GM19193 (cell line): ENCODE data around the gene CPAMD8.

ENCODE experiments used
- POLR2A ChIP-seq: IDR thresholded peaks from 4 replicates; pipeline ENCODE4 v1.6.1; 2011; ENCODE audit not compliant: insufficient read depth, insufficient read length; ENCODE audit errors: extremely low read depth

CPAMD8 gene

GRCh38 chr19:16868423-16869130 lies 158.0 kb downstream of the CPAMD8 start:
- TF ChIP-seq POLR2A = no peak

GRCh38 chr19:16867211-16867610 lies 159.4 kb downstream of the CPAMD8 start:
- no peak for TF ChIP-seq POLR2A

- TF ChIP-seq POLR2A = no peak
These were observed 163.7 kb downstream of the CPAMD8 start for GRCh38 chr19:16862826-16863415.

DNA sequence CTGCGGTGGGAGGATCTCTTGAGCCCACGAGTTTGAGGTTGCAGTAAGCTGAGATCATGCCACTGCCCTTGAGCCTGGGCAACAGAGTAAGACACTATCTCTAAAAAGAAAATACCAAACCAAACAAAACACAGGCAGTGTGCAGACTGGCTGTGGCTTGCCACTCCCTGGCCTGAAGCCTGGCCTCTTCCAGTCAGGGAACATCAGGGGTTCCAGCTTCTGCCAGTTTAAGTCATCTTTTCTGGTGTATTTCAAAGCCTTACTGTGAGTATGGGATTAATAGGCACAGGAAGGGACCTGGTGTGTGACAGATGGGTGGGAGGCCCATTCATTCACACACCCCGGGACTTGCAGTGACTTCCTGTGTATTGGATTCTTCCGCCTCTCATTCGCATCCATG lies 164.8 kb downstream of the CPAMD8 start:
- TF ChIP-seq POLR2A = no peak

GRCh38 chr19:16861011-16861410 lies 165.6 kb downstream of the CPAMD8 start:
- TF ChIP-seq POLR2A = no peak

- TF ChIP-seq POLR2A = no peak
These were observed 166.5 kb downstream of the CPAMD8 start for GRCh38 chr19:16860118-16860517.

DNA sequence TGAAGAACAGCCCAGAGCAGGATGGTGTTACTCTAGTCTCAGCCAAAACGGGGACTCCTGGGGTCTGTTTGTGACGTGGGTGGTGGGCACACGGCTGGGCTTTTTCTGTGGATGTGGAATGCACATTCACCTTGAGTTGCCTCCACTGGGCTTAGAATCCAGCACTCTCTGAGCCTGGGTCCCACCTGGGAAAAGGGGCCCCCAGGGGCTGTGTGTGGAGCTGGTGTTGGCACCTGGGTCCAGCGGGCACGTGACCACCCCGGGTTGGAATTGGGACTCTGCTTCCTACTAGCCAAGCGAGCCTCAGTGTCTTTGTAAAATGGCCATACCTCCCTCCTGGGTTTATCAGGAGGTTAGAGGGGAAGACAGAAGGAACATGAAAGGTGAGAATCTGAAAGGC lies 167.0 kb downstream of the CPAMD8 start:
- TF ChIP-seq POLR2A = no peak

- TF ChIP-seq POLR2A = no peak
These were observed 170.5 kb downstream of the CPAMD8 start for GRCh38 chr19:16856091-16856490.

GRCh38 chr19:16853066-16853465 lies 173.5 kb downstream of the CPAMD8 start:
- no peak for TF ChIP-seq POLR2A

GRCh38 chr19:16851031-16851712 lies 175.4 kb downstream of the CPAMD8 start:
- no peak for TF ChIP-seq POLR2A

DNA sequence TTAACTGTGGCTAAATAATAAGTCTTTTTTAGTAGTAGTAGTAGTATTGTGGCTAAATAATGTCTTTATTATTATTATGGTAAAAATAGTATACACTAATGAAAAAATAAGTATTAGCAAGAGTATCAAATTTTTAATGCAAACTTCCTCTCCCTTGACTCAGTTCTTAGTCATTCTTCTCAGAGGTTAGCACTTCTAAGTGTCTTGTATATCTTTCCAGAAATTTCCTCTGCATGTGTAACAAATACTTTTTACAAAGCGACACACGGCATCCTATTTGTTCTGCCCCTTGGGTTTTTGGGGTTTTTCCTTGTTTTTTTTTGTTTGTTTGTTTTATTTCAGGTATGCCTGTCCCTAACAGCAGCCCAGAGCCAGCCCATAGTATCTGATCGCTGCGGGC lies 176.5 kb downstream of the CPAMD8 start:
- TF ChIP-seq POLR2A = no peak

DNA sequence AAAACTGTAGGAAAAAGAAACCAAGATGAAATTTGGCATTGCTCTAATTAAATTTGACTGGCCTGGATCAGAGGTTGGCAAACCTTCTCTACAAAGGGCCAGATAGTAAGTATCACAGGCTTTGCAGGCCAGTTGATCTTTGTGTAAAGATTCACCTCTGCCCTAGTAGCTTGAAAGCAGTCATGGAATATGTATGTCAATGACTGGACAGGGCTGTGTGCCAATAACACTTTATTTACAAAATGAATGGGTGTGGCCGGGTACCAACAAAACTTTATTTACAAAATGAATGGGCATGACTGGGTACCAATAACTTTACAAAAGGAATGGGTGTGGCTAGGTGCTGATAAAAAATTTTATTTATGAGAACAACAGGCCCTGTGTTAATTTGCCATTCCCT lies 177.4 kb downstream of the CPAMD8 start:
- no peak for TF ChIP-seq POLR2A

DNA sequence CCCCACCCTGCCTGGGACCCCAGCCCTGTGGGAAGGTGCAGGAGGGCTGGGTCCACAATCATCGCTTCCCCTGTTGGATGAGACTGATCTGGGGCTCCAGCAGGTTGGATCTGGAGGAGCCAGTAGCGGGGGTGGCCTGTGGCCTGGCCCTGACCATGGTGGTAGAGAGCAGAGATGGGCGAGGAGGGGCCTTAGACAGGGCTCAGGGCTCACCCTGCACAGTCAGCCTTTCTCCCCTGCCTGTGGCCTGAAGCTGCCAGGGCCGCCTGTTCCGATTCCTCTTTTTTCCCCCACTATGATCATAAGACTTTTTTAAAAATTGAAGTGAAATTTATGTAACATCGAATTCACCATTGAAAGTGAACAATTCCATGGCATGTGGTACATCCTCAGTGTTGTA lies 179.2 kb downstream of the CPAMD8 start:
- TF ChIP-seq POLR2A = no peak

DNA sequence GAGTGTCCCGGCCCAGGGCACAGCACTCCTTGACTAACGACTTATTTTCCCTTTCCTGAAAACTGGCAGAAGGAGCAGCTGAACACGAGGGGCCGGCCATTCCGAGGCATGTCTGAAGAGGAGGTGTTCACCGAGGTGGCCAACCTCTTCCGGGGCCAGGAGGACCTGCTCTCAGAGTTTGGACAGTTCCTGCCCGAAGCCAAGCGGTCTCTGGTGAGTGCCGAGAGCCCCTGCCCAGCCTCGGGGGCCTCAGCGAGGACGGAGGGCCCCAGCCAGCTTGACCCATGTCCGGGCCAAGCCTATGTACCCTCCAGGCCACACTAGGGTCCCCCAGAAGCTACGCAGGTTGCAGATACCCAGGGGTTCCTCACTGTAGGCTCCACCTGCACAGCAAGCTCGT lies 179.7 kb downstream of the CPAMD8 start:
- TF ChIP-seq POLR2A = no peak
